NOMO-1 treated with dmso at 0.1 percent for 144 hours (cell line): ENCODE results near the gene TLE3.

ENCODE experiments used
- DNase-seq: peaks from one replicate; lab custom pipeline; 2025; ENCODE audit not compliant: unreplicated experiment; lab: John Stamatoyannopoulos, UW

The TLE3 gene

GRCh38 chr15:70032509-70032908 lies 65.2 kb downstream of the TLE3 start:
- no peak for DNase-seq

DNA sequence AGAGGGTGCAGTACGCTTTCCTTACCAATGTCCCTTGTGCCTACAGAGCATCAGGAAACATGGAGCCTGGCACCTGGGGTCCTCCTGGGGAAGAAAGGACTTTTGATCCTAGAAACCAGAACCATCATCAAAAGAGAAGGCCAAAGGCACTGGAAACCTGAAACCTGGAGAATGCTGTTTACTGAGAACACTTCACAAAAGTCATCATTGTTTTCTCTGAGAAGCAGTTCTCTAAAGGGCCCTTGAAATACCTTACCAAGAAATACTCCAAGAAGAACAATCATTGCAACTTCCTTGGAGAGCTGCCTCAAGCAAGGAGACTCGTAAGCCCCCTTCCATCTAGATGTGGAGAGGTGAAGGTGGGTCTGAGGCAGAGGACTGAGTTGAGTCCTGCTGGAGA lies 66.0 kb downstream of the TLE3 start:
- no peak for DNase-seq

DNA sequence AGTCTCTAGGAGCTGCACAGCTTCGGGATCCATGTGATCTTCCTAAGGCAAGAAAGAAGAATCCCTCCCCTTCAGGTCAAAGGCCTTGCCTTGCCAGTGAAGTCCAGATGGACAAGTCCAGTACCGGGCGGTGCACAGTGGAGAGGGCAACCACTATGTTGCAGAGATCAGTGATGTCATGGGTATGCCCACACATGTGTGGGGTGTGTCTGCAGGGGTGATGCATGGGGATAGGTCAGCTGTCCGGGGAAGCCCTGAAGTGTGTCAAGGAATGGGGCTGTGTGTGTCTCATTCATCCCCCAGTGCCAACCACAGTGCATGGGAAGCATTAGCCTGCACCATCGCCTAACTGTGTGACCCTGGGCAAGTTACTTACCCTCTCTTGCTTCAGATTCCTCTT lies 66.5 kb downstream of the TLE3 start:
- no peak for DNase-seq

- no peak for DNase-seq
Measured at GRCh38 chr15:70030851-70031250, 66.9 kb downstream of the TLE3 start.

GRCh38 chr15:70029297-70029701 lies 68.4 kb downstream of the TLE3 start:
- DNase-seq = no peak

DNA sequence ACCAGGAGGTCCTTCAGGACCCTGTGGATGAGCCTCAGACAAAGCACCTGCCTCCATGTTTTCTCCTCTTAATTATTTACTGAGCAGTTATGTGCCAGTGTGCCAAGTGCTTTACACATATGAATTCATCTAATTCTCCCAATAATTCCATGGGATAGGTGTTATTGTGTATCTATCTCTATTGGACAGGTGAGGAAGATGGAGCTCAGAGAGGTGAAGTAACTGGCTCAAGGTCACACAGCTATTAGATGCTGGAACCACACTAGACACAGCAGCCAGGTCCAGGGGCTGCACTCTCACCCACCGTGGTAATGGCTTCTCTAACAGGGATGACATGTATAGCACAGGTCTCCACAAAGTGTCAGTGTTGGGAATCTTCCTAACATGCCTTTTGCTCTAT lies 70.2 kb downstream of the TLE3 start:
- DNase-seq = no peak

GRCh38 chr15:70026991-70027390 lies 70.7 kb downstream of the TLE3 start:
- no peak for DNase-seq

DNA sequence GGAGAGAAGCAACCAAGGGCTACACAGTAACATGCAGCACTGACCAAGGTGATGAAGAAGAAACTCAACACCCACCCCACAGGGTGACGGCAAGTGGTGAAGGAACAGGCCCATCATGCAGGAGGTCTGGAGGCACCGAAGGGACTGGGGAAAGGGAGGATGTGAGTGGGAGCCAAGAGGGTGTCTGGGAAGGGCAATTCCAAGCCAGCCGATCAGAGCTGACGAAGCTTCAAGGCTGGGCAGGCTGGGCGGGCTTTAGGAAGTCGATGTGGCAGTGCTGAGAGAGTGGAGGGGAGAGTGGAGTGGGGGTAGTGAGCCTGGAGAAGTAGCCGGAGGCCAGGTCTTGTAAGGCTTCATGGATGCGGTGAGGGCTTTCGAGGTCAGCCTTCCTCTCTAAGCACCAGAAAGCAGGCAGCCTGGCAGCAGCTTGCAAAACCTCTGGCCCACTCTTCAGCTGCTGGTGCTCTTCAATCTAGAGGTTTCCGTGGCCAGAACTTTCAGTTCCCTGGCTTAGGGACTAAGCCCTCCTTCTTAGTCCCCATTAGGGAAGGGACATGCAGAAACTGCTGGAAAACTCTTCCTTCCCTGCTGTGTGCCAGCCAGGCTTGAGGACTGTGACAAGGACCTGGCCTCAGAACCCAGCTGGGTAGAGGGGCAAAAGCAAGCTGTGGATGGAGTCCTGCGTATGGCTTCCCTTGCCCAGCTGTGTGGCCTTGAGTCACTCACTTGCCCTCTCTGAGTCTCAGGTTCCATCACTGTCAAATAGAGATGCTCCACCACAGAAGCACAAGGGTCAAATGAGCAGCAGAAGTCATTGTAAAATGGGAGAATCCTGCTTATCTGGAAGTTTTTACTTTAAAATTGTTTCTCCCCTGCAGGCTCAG lies 72.1 kb downstream of the TLE3 start:
- DNase-seq = no peak

GRCh38 chr15:70024521-70024920 lies 73.2 kb downstream of the TLE3 start:
- no peak for DNase-seq

DNA sequence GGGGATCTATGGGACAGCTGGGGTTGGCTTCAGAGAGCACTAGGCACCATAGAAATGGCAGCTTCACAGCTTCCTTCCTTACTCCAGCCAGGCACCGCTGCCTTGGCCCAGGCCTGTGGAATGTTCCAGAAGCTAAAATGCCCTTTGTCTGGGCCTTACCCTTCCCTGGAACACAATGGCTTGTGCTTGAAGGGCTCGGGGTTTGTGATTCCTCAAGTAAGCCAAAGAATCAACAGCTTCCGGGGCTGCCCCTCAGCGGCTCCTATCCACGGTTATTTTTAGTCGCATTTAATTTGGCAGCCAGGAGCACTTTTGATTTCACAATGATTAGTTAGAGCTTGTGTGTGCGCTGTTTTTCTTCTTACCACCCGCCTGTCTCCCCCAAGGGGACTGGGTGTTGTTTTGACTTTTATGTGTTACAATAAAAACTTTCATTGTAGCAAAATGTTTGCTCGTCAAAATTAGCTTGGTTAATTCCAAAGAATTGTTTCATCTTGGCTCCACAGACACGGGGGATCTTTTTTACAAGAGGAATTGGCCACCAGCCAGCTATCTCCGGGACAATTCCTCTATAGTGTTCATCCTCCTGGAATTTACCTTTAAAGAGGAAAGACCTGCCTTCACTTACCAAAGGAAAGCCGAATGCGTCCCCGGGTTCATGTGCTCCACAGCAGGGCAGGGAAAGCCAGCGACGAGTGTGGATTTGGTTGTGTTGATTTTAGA lies 73.8 kb downstream of the TLE3 start:
- no peak for DNase-seq

DNA sequence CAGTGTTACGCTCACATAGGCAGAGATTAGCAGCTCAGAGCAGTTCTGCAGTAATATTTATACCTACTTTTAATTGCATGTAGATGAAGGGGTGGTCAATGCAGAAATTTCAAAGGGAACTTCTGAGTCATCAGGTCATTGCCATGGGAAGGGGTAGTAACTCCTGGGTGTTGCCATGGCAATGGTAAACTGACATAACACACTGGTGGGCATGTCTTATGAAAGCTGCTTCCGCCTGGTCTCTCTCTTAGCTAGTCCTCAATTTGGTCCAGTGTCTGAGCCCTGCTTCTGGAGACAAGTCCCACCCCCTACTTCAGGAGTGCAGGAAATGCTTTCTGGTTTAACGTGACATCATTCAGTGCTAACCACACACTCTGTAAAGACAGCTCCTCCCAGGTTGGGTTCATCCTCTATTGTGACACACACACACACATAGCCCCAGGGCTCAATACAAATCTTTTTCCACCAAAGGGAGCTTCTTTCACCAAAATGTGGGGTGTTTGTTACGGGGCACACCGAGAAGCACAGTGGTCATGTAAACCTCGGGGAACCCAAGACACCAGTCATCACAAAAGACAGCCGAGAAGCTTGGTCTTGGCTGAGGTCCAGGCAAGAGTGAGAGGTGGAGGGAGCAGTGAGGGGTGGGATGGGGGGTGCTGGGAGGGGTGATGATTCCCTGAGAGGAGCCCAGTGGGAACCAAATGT lies 74.5 kb downstream of the TLE3 start:
- peak; percentile 85 for DNase-seq

- DNase-seq = no peak
Measured at GRCh38 chr15:70020229-70020628, 77.5 kb downstream of the TLE3 start.

GRCh38 chr15:70018646-70019600 lies 78.8 kb downstream of the TLE3 start:
- DNase-seq = no peak

- no peak for DNase-seq
Measured at GRCh38 chr15:70017801-70018200, 79.9 kb downstream of the TLE3 start.

- DNase-seq = no peak
Measured at GRCh38 chr15:70017025-70017424, 80.7 kb downstream of the TLE3 start.

GRCh38 chr15:70016511-70016994 lies 81.2 kb downstream of the TLE3 start:
- DNase-seq = no peak

DNA sequence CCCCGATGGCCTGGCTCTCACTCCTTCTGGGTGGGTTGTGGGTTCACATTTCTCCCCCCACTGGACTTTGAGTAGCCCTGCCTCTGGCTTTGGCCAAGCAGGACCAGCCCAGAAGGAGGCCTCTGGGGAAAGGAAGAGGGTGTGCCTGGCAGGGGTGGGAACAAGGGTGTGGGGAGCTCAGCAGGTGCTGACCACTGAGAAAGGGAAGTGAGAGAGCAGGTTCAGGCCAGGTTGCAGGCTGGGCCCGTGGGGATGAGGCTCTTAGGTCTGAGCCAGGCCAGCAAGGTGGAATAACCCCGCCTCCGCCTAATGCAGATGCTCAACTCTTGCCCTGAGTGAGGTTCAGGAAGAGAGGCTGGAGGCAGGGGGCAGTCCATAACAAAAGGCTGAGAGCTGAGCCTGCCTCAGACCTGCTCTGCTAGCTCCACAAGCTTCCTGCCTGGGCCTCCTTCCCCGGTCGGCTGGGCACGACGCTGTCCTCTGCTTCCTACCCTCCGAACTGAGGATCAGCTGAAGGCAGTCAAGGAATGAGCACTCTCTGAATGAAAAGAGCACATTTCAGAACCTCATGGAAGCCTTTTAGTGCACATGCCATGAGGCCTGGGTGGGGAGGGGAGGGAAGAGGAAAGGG lies 82.7 kb downstream of the TLE3 start:
- DNase-seq = no peak

- no peak for DNase-seq
Measured at GRCh38 chr15:70014331-70014730, 83.4 kb downstream of the TLE3 start.

DNA sequence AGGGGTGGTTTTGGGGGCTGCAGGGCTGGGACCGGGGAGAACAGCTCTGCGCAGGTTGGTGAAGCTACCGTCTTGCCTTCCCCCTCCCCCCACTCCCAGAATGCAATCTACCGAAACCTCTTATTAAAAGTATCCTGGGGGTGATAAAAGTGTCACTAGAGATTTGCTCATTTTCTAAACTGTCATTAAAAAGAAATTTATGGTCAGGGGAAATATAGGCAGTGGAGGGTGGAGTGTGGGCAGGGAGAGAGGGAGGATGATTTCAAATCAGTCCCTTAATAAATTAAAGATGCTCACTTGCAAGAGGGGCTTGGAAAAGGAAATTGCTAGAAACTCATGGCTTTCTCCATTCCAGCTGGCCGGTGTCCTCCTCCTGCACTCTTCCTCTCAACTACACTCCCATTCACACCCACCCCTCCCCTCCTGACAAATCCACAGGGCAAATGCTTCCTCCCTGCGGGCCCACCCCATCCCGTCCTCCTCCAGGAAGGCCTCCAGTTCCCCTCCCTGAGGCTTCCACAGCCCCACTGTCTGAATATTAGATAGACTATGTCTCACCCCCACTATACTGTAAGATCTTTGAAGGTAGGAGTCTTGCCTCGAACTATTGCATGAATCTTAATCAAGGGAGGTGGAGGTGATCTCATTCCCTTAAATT lies 83.9 kb downstream of the TLE3 start:
- no peak for DNase-seq

- DNase-seq = no peak
Measured at GRCh38 chr15:70012895-70013294, 84.8 kb downstream of the TLE3 start.
